GM12873 (cell line): ENCODE results near the gene NAALADL2.

Experiments used
- CTCF ChIP-seq: IDR thresholded peaks from 2 replicates; pipeline ENCODE4 v1.5.1; 2012; ENCODE audit warnings: low read depth, mild to moderate bottlenecking, moderate library complexity, low read length, control low read depth; ENCODE audit not compliant: insufficient read depth; ENCODE audit errors: missing control alignments

NAALADL2 gene

GRCh38 chr3:174859114-174859735 is at the start of gene NAALADL2:
Gene NAALADL2, plus strand, starts transcription at chr3:174859334.
- no peak for TF ChIP-seq CTCF

DNA sequence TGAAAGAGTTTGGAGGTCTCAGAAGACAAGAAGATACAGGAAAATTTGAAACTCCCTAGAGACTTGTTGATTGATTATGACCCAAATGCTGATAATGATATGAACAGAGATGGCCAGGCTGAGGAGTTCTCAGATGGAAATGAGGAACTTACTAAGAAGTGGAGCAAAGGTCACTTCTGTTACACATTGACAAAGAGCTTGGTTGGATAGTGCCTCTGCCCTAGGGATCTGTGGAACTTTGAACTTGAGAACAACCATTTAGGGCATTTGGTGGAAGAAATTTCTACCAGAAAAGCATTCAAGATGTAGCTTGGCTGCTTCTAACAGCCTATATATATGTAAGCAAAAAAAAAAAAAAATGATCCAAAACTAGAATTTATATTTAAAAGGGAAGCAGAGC is 48.9 kb upstream of the NAALADL2 start:
- no peak for TF ChIP-seq CTCF

GRCh38 chr3:174812172-174812862 is 46.8 kb upstream of the NAALADL2 start:
- no peak for TF ChIP-seq CTCF

GRCh38 chr3:174815750-174816149 is 43.4 kb upstream of the NAALADL2 start:
- no peak for TF ChIP-seq CTCF

- TF ChIP-seq CTCF: no peak
Observed at GRCh38 chr3:174820885-174821284, 38.2 kb upstream of the NAALADL2 start.

- TF ChIP-seq CTCF: no peak
Observed at GRCh38 chr3:174821477-174821876, 37.7 kb upstream of the NAALADL2 start.

DNA sequence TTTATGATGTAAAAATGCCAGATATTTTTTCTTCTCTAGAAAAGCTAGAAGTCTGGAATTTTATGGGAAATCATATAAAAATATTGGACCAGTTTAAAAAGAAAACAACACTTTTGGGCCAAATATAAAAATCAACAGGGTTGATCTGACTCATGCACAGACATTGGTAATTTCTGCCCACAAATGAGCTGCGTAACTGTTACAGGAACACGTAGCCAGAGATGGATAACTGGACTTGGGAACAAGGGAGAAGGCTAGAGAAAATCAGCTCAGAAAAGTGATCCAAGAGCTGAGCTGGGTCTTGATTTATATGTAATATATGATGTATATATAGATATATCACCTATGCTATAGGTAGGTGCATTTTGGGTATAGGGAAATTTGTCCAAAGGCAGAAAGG is 36.8 kb upstream of the NAALADL2 start:
- TF ChIP-seq CTCF: no peak
